Right ventricle myocardium inferior (tissue), 1 donor: ENCODE measurements around the gene UPB1. TPM values are rescaled to one million over a fixed set of nuclear protein-coding genes. Genes with fewer than 3 reads are reported as not detected.
"Not testable (repeated sequence)": the region's sequence is repeated elsewhere in the genome, so short reads cannot be mapped to it uniquely, and the experiment has no call there.

Source experiments
- ATAC-seq: fragments of 200-7000 bp; cut with Tn5 transposase; one replicate; pipeline ENCODE4 v1.9.1; 2020; ENCODE audit warnings: mild to moderate bottlenecking, moderate library complexity
- DNase-seq: peaks from one replicate; pipeline ENCODE4 v3.0.0; 2021; ENCODE audit errors: missing footprints
- intact Hi-C: fragments of 100-400 bp; cut with DNase I; formaldehyde crosslinking; loops from one replicate; pipeline ENCODE4 v1.11.0; 2022
- total RNA-seq: library from RNA; stranded (reverse); fragmentation: NEBNext Ultra II Directional; extraction: Animal tissue kit (Norgen Biotek cat#: 25700); gene quantifications from one replicate; pipeline ENCODE4 v1.2.1, GENCODE V29; 2021
- donor health status: DM: no; HTN: yes; CAD: no; lungs with severe emphysema.

Gene UPB1
- total RNA-seq, 1 donor from 2014 or later = 1.3 TPM

DNA sequence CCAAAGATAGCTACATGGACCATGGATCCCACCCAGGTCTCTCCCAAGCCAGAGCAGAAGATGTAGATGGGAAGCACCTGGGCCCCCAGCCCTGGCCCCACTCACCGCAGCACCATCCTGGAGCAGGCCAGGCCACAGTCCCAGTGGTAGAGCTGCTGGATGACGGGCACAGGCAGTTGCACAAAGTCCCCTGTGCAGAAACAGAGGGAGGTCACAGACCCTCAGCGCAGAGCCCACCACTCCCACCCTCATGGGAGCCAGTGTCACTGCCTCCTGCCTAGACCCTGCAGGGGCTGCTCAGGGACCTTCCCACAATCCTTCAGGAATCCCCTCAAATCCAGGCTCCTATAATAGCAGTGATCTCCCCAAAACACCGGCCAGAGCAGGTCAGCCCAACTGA lies 53.7 kb downstream of the UPB1 start:
- intact Hi-C loops = no loop called here
- DNase-seq (no peak), ATAC-seq (no peak)

- ATAC-seq = no peak
- no peak for DNase-seq
- intact Hi-C loops = no loop called here
Observed at GRCh38 chr22:24550028-24550901, 55.1 kb downstream of the UPB1 start.

DNA sequence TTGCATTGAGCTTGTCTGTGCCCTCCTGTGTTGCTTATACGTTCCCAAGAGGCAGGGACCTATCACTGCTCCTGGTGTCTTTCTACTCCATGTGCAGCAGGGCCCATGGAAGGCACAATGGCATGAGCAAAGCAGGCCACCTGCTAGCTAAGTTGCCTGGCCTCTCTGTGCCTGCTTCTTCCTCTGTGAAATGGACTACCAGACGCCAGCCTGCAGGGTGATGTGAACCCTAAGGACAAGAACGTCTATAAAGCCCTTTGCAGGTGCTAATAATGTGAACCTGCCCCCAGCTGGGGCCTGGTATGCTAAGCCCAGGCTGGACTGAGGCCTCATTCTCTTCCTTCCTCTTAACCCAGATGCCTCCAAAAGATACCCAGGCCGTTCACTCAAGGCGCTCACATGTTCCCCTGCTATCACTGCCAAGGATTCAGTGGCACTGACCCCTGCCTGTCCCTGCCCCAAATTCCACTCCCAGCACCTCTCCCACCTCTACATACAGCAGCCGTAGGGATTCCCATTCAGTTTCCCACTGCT lies 55.8 kb downstream of the UPB1 start:
- intact Hi-C loops = no loop called here
- no peak for ATAC-seq
- DNase-seq = no peak

DNA sequence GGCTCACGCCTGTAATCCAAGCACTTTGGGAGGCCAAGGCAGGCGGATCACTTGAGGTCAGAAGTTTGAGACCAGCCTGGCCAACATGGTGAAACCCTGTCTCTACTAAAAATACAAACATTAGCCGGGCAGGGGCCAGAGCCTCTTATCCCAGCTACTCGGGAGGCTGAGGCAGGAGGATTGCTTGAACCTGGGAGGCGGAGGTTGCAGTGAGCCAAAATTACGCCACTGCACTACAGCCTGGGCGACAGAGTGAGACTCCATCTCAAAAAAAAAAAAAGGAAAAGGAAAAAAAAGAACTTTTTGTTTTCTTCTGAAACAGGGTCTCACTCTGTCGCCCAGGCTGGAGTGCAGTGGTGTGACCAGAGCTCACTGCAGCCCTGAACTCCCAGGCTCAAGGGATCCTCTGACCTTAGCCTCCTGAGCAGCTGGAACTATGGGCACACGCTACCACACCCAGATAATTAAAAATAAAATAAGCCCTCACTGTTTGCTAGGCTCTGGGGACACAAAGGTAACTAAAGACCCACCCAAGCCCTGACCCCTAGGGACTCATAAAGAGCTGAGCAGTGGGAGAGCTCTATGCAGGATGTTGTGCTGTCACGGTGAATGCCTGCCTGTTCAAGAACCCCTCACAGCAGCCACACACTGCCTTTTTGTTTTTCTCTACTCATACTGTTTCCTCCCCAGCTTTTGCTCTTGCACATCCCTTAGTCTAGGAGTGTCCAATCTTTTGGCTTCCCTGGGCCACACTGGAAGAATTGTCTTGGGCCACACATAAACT lies 57.6 kb downstream of the UPB1 start:
- intact Hi-C loops, DNase-seq, ATAC-seq: not testable (repeated sequence)

GRCh38 chr22:24553597-24554312 lies 58.6 kb downstream of the UPB1 start:
- intact Hi-C loops = no loop called here
- DNase-seq (no peak), ATAC-seq (peak; percentile 3)

GRCh38 chr22:24554313-24555164 lies 59.4 kb downstream of the UPB1 start, which contains the start of gene GUCD1:
TSS of gene GUCD1 (minus strand) at chr22:24555138. CDS start at chr22:24554991, 147 bp downstream.
- ATAC-seq (no peak), DNase-seq (peak; percentile 74)
- intact Hi-C loops = no loop called here

GRCh38 chr22:24555165-24556039 lies 60.3 kb downstream of the UPB1 start, which contains the start of gene SNRPD3:
TSS of gene SNRPD3 (plus strand) at chr22:24555999. CDS start at chr22:24557675, 1,676 bp downstream.
- intact Hi-C loops = no loop called here
- ATAC-seq (peak; percentile 93), DNase-seq (peak; percentile 100)

- intact Hi-C loops = no loop called here
- ATAC-seq (no peak), DNase-seq (no peak)
Observed at GRCh38 chr22:24559471-24559870, 64.3 kb downstream of the UPB1 start.

GRCh38 chr22:24563246-24563645 lies 68.1 kb downstream of the UPB1 start:
- intact Hi-C loops = no loop called here
- DNase-seq (no peak), ATAC-seq (no peak)

DNA sequence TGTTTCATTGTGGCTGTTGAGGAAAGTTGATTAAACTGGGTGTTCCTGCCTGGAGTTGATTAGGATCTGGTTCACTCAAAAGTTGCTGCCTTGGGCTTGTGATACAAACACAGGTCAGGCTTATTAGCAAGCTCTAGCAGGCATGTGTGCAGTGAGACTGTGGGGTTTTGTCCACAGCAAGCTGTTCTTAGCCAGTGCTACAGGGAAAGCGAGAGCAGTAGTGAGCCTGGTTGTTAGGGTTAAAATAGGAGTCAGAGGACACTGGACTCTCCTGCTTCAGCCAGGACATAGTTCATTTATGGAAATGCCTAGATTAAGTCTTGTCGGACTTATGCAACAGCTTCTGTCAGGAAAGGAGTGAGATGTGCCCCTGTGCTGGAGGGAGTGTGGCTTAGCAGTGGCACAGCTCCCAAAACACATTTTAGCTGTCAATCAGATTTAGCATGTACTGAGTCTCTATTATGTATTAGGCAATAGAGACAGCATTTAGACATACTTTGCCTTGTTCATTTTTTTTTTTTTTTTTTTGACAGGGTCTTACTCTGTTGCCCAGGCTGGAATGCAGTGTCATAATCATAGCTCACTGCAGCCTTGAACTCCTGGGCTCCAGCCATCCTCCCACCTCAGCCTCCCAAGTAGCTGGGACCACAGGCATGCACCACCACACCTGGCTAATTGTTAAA lies 69.4 kb downstream of the UPB1 start:
- ATAC-seq (peak; percentile 86), DNase-seq (no peak)
- intact Hi-C loops = no loop called here

GRCh38 chr22:24565077-24565476 lies 69.9 kb downstream of the UPB1 start:
- ATAC-seq = no peak
- no peak for DNase-seq
- intact Hi-C loops = no loop called here

DNA sequence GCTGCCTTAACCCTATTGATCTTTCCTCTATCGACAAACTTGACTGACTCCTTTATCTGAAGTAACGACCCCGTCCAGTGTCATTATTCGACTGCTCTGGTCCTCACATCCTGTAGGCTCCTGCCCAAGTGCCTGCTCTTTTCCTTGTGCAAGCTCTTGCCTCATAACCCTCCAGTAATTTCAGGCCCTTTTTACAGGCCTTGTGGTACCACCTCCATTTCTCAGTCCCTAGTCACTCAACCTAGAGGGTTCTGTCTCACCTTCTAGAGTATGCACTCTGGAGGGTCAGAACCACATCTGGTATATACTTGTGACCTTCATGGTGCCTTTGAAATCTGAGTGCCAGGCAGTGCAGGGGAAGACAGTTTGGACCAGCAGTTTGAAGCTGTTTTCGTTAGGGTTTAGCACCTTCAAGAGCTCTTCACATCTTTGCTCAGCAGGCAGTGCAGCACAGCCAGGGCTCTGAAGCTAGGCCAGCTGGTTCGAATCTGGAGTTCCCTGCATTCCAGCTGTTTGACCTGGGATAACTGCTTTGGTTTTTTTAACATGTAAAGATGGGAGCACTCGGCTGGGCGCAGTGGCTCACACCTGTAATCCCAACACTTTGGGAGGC lies 71.9 kb downstream of the UPB1 start:
- DNase-seq (no peak), ATAC-seq (no peak)
- intact Hi-C loops = no loop called here

GRCh38 chr22:24567668-24568067 lies 72.5 kb downstream of the UPB1 start:
- DNase-seq = no peak
- intact Hi-C loops = no loop called here
- ATAC-seq = no peak

DNA sequence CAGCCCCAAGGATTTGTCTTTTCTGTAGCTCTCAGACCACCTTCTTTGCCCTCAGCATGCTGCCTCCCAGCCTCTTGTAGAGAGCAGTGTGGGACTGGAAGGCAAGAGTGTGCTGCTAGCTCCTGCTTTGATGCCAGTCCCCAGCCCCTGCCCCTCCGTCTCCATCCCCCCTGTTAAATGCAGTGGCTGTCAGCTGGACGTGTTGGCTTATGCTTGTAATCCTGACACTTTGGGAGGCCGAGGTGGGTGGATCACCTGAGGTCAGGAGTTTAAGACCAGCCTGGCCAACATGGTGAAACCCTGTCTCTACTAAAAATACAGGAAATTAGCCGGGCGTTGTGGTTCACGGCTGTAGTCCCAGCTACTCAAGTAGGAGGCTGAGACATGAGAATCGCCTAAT lies 76.1 kb downstream of the UPB1 start:
- intact Hi-C loops = no loop called here
- DNase-seq (no peak), ATAC-seq (no peak)

DNA sequence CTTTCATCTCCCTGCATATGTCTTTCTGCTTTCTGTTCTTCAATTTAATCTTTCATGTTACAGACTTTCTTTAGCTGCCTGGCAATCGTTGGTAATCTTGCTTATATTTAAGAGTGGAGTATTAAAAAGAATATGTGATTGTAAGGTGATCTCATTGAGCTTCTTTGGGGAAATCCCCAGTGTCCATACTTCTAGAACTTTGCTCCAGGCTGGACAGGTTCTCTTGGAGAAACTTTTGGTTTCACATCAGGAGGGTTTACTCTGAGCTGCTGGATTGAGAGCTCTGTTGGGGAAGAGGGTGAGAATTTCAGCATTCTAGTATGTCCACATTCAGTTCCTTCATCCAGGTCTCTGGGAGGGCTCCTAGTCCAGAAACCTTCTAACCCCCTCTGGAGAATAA lies 81.6 kb downstream of the UPB1 start:
- DNase-seq = no peak
- intact Hi-C loops = no loop called here
- ATAC-seq = no peak
